Measurements from ENCODE around the gene KCNG3. TPM values are rescaled to one million over a fixed set of nuclear protein-coding genes. Genes with fewer than 3 reads are reported as not detected.
A peak's percentile ranks its signal among the peaks of the same experiment; 100 is the strongest.

The KCNG3 gene
- total RNA-seq, 6 donors from 2014 or later: 0.91 to 10.3 (median 3.8) TPM

DNA sequence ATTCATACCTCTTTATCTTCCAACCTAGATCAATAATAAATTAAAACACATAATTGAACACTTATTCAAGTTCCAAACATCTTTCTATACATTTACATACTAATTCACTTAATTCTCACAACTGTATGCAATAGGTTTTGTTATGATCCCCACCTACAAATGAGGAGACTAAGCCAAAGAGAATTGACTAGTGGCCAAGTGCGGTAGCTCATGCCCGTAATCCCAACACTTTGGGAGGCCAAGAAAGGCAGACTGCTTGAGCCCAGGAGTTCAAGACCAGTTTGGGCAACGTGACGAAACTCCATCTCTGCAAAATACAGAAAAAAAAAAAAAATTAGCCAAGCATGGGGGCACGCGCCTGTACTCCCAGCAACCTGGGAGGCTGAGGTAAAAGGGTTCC lies 36.8 kb downstream of the KCNG3 start:
- H3K27me3 ChIP-seq: no peaks in the 10 kb centered on the region
- H3K36me3 ChIP-seq: no peaks in the 10 kb centered on the region
- ATAC-seq (ENCODE audit: low FRiP score in 2 of 2) (no peak), DNase-seq (no peak)
- WGBS, 2 donors: 87 to 91% methylated on average over 6 of the region's 6 CpGs
- no peak overlapping the region for H3K27ac ChIP-seq
- H3K9me3 ChIP-seq: no peaks in the 10 kb centered on the region
- H3K4me1 ChIP-seq: no peaks in the 10 kb centered on the region
- TF ChIP-seq POLR2AphosphoS5 (IDR thresholded peaks at IDR 0.05): no peak
- TF ChIP-seq, protein P1, sequence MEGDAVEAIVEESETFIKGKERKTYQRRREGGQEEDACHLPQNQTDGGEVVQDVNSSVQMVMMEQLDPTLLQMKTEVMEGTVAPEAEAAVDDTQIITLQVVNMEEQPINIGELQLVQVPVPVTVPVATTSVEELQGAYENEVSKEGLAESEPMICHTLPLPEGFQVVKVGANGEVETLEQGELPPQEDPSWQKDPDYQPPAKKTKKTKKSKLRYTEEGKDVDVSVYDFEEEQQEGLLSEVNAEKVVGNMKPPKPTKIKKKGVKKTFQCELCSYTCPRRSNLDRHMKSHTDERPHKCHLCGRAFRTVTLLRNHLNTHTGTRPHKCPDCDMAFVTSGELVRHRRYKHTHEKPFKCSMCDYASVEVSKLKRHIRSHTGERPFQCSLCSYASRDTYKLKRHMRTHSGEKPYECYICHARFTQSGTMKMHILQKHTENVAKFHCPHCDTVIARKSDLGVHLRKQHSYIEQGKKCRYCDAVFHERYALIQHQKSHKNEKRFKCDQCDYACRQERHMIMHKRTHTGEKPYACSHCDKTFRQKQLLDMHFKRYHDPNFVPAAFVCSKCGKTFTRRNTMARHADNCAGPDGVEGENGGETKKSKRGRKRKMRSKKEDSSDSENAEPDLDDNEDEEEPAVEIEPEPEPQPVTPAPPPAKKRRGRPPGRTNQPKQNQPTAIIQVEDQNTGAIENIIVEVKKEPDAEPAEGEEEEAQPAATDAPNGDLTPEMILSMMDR (IDR thresholded peaks at IDR 0.05): peak in 1 of 6 experiments; percentile 6
- no peak overlapping the region for H3K4me3 ChIP-seq

DNA sequence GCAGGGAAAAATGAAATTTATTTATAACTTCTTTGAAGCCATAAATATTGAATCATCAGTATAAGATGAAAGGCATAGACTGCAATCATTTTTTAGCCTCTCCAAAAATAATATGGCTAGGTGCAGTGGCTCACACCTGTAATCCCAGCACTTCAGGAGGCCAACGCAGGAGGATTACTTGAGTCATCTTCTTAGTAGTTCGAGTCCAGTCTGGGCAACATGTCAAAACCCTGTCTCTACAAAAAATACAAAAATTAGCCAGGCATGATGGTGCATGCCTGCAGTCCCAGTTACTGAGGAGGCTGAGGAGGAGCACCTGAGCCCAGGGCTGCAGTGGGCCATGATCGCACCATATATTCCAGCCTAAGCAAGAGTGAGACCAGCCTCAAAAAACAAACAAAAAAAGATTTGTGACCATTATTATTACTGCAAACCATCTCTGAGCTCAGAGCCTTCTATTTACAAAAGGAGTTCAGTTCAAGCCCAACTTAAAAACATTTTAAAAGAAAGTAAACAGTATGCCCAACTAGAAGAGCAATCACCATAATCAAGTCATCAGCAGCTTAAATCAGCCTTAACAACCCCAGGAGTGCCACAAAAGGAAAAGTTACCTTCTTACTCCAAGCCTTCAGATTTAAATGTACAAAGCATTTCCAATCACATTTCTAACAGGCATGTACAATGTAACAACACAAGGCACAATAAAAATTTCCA lies 37.5 kb downstream of the KCNG3 start:
- Histone ChIP-seq H3K27me3 (no peaks in the 10 kb centered on the region), H3K9me3 (no peaks in the 10 kb centered on the region), H3K27ac (no peak overlapping the region), H3K4me1 (no peaks in the 10 kb centered on the region), H3K36me3 (no peaks in the 10 kb centered on the region), H3K4me3 (no peak overlapping the region)
- WGBS, 2 donors: 83 to 90% methylated on average over 3 of the region's 3 CpGs
- TF ChIP-seq, protein P1 (IDR thresholded peaks at IDR 0.05): no peak
- TF ChIP-seq POLR2AphosphoS5 (IDR thresholded peaks at IDR 0.05) (no peak), EP300 (IDR thresholded peaks at IDR 0.05) (no peak), POLR2A (IDR thresholded peaks at IDR 0.05) (no peak)
- DNase-seq (no peak), ATAC-seq (ENCODE audit: low FRiP score in 2 of 2) (no peak)

DNA sequence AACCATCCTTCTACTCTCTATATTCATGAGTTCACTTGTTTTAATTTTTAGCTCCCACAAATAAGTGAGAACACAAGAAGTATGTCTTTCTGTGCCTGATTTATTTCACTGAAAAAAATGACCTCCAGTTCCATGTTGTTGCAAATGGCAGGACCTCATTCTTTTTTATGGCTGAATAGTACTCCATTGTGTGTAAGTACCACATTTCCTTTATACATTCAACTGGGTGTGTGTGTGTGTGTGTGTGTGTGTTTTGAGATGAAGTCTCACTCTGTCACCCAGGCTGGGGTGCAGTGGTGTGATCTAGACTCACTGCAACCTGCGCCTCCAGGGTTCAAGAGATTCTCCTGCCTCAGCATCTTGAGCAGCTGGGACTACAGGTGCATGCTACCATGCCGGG lies 41.2 kb downstream of the KCNG3 start:
- Histone ChIP-seq H3K27me3 (no peaks in the 10 kb centered on the region), H3K36me3 (no peaks in the 10 kb centered on the region), H3K4me1 (no peaks in the 10 kb centered on the region), H3K9me3 (no peaks in the 10 kb centered on the region), H3K27ac (no peak overlapping the region), H3K4me3 (no peak overlapping the region)
- 92 to 93% methylated on average over 2 of the region's 2 CpGs for WGBS, 2 donors
- DNase-seq: no peak
- ATAC-seq (ENCODE audit: low FRiP score in 2 of 2): no peak
- TF ChIP-seq POLR2AphosphoS5 (IDR thresholded peaks at IDR 0.05): no peak
- TF ChIP-seq, protein P1 (IDR thresholded peaks at IDR 0.05): no peak
- TF ChIP-seq EP300 (IDR thresholded peaks at IDR 0.05): no peak
- TF ChIP-seq POLR2A (IDR thresholded peaks at IDR 0.05): no peak

DNA sequence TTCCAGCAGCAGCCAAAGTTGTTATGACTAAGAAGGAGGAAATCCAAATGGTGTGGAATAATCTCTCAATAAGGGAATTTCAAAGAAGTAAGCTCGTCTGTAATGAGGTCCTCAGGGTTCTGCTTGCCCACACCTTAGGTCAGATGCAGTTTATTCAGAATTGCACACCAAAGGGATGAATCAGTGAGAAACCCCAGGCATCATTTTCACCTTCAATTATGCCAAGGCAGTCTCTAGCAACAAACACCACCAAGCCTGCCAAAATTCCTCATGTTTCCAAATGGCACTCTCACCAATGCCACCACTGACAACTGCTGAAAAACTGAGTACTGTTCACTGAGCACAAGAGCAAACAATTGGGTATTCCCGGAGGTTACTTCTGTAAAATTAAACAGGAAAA lies 43.6 kb downstream of the KCNG3 start:
- no peak for TF ChIP-seq POLR2A (IDR thresholded peaks at IDR 0.05)
- TF ChIP-seq EP300 (IDR thresholded peaks at IDR 0.05): no peak
- TF ChIP-seq, protein P1 (IDR thresholded peaks at IDR 0.05): no peak
- no peak for TF ChIP-seq POLR2AphosphoS5 (IDR thresholded peaks at IDR 0.05)
- DNase-seq: no peak
- no peaks in the 10 kb centered on the region for H3K9me3 ChIP-seq
- no peaks in the 10 kb centered on the region for H3K27me3 ChIP-seq
- peaks cover 0 to 7% (median 0%) of the 10 kb centered on the region in 4 donors for H3K4me1 ChIP-seq
- ATAC-seq (ENCODE audit: low FRiP score in 2 of 2): no peak
- no peak overlapping the region for H3K4me3 ChIP-seq
- 28 to 39% methylated on average over 2 of the region's 2 CpGs for WGBS, 2 donors
- H3K27ac ChIP-seq: no peak overlapping the region
- no peaks in the 10 kb centered on the region for H3K36me3 ChIP-seq
